GM12878 (cell line): Measurements from ENCODE around the gene CD101. TPM values are rescaled to one million over a fixed set of nuclear protein-coding genes. Genes with fewer than 3 reads are reported as not detected.

Experiments
- BACH1 ChIP-seq: fragments of 450-650 bp; IDR thresholded peaks from 2 replicates; pipeline ENCODE4 v1.6.1; 2017; ENCODE audit warnings: mild to moderate bottlenecking, borderline replicate concordance
- CHD1 ChIP-seq: IDR thresholded peaks from 2 replicates; pipeline ENCODE4 v1.6.1; 2012; ENCODE audit warnings: low read depth, low read length, improper control_type of control experiment
- CREB1 ChIP-seq: IDR thresholded peaks from 2 replicates; pipeline ENCODE4 v1.6.1; 2012; ENCODE audit warnings: low read depth, mild to moderate bottlenecking, inconsistent platforms
- ELK1 ChIP-seq: IDR thresholded peaks from 2 replicates; pipeline ENCODE4 v1.6.1; 2012; ENCODE audit warnings: low read depth, low read length, improper control_type of control experiment
- EP300 ChIP-seq, 2 experiments: fragments of 150-350 bp in 1 of 2; IDR thresholded peaks; 2 replicates each; pipeline ENCODE4 v1.6.1; 2011 to 2012; ENCODE audit warnings: low read depth in 2 of 2, low read length in 2 of 2, borderline replicate concordance in 1 of 2, improper control_type of control experiment in 1 of 2, inconsistent platforms in 1 of 2; ENCODE audit not compliant: control insufficient read depth in 1 of 2
- FOS ChIP-seq: IDR thresholded peaks from 3 replicates; pipeline ENCODE4 v1.6.1; 2011; ENCODE audit warnings: borderline replicate concordance; ENCODE audit not compliant: insufficient read length; ENCODE audit errors: extremely low read depth
- MLLT1 ChIP-seq: fragments of 450-650 bp; IDR thresholded peaks from 2 replicates; pipeline ENCODE4 v1.6.1; 2016; ENCODE audit warnings: mild to moderate bottlenecking
- NBN ChIP-seq: fragments of 450-650 bp; IDR thresholded peaks from 2 replicates; pipeline ENCODE4 v1.6.1; 2016
- NR2F1 ChIP-seq: fragments of 450-650 bp; conservative IDR thresholded peaks from 2 replicates; pipeline ENCODE4 v1.6.1; 2017; ENCODE audit warnings: mild to moderate bottlenecking
- PAX8 ChIP-seq: fragments of 450-650 bp; IDR thresholded peaks from 2 replicates; pipeline ENCODE4 v1.6.1; 2017; ENCODE audit warnings: mild to moderate bottlenecking, moderate library complexity
- POLR2A ChIP-seq: IDR thresholded peaks from 2 replicates; pipeline ENCODE4 v1.6.1; 2011; ENCODE audit warnings: low read depth, mild to moderate bottlenecking, low read length
- POLR2AphosphoS5 ChIP-seq: IDR thresholded peaks from 2 replicates; pipeline ENCODE4 v1.6.1; 2011; ENCODE audit warnings: mild to moderate bottlenecking, low read length, inconsistent platforms
- POU2F2 ChIP-seq: IDR thresholded peaks from 3 replicates; pipeline ENCODE4 v1.6.1; 2011; ENCODE audit warnings: low read depth, mild to moderate bottlenecking, low read length, borderline replicate concordance
- RAD51 ChIP-seq: fragments of 450-650 bp; IDR thresholded peaks from 2 replicates; pipeline ENCODE4 v1.6.1; 2016; ENCODE audit warnings: moderate library complexity, mild to moderate bottlenecking, inconsistent platforms
- STAT3 ChIP-seq: IDR thresholded peaks from 2 replicates; pipeline ENCODE4 v1.6.1; 2011; ENCODE audit warnings: low read depth, low read length, improper control_type of control experiment
- TARDBP ChIP-seq: IDR thresholded peaks from 2 replicates; pipeline ENCODE4 v1.6.1; 2016; ENCODE audit warnings: borderline replicate concordance
- ZNF217 ChIP-seq: fragments of 450-650 bp; IDR thresholded peaks from 2 replicates; pipeline ENCODE4 v1.6.1; 2017; ENCODE audit warnings: antibody characterized with exemption, mild to moderate bottlenecking
- ZNF592 ChIP-seq: fragments of 450-650 bp; IDR thresholded peaks from 2 replicates; pipeline ENCODE4 v1.6.1; 2017; ENCODE audit warnings: mild to moderate bottlenecking, moderate library complexity
- polyA plus RNA-seq, 11 experiments: library from polyadenylated mRNA; depleted of rRNA in 4 of 11; unstranded in 6 of 11; stranded (reverse) in 5 of 11; fragments of >200 nt; fragmentation: Nextera tagmentation in 4 of 11; fragmentation: Illumina TruSeq in 1 of 11; extraction: Ambion mirVana in 4 of 11; extraction: Trizol in 1 of 11; gene quantifications; 1 replicate in 1 of 11; 2 replicates in 10 of 11; pipeline versions ENCODE4 v1.2.1 to v1.2.3, GENCODE V29; 2011 to 2016; ENCODE audit warnings: inconsistent platforms in 2 of 11, missing spikeins in 2 of 11, low read depth in 1 of 11
- total RNA-seq, 4 experiments: library from RNA; depleted of rRNA in 3 of 4; stranded (reverse); fragments of >200 nt in 3 of 4; fragmentation: Illumina TruSeq in 1 of 4; extraction: Trizol in 1 of 4; gene quantifications; 2 replicates each; pipeline versions ENCODE4 v1.2.1 to v1.2.3, GENCODE V29; 2013 to 2021
- TF ChIP-seq, protein P1 (sequence below): IDR thresholded peaks from 2 replicates; pipeline ENCODE4 v1.6.1; 2011; ENCODE audit warnings: mild to moderate bottlenecking, low read depth, low read length, moderate library complexity; ENCODE audit not compliant: insufficient replicate concordance

The CD101 gene
- total and polyA plus RNA-seq, 10 of the 15 experiments (the other 5 are each of a cell fraction or from before 2014, with no cell fraction given): 0.56 to 7.9 (median 2.9) TPM

- TF ChIP-seq ELK1: no peak
- TF ChIP-seq NBN: no peak
- no peak for TF ChIP-seq STAT3
- TF ChIP-seq RAD51: no peak
- TF ChIP-seq FOS: no peak
- TF ChIP-seq NR2F1: no peak
- TF ChIP-seq, protein P1, sequence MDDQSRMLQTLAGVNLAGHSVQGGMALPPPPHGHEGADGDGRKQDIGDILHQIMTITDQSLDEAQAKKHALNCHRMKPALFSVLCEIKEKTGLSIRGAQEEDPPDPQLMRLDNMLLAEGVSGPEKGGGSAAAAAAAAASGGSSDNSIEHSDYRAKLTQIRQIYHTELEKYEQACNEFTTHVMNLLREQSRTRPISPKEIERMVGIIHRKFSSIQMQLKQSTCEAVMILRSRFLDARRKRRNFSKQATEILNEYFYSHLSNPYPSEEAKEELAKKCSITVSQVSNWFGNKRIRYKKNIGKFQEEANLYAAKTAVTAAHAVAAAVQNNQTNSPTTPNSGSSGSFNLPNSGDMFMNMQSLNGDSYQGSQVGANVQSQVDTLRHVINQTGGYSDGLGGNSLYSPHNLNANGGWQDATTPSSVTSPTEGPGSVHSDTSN: no peak
- TF ChIP-seq POU2F2: no peak
- TF ChIP-seq CREB1: peak; percentile 76; the same call in 1 of the 2 replicates
- no peak for TF ChIP-seq MLLT1
- TF ChIP-seq POLR2A: no peak
- no peak for TF ChIP-seq POLR2AphosphoS5
- TF ChIP-seq ZNF217: no peak
- TF ChIP-seq ZNF592: no peak
- TF ChIP-seq BACH1: no peak
- TF ChIP-seq CHD1: no peak
- TF ChIP-seq TARDBP: no peak
- TF ChIP-seq PAX8: no peak
- peak; percentile 36 to 72; a peak in 2 of 4 replicates for TF ChIP-seq EP300 (IDR thresholded peaks at IDR 0.05; ENCODE audit: borderline replicate concordance in 1 of 2, control insufficient read depth in 1 of 2, low read depth in 2 of 2, low read length in 2 of 2)
These were observed 68.6 kb downstream of the CD101 start (continued) for GRCh38 chr1:117070124-117070523.
